GM13976 (cell line): Measurements from ENCODE around the gene ASTN2.

ENCODE experiments used
- DNase-seq: peaks from one replicate; pipeline ENCODE4 v3.0.0; 2012; ENCODE audit warnings: low spot score
- in situ Hi-C: fragments of 300-500 bp; cut with MboI; formaldehyde crosslinking; loops from one replicate; pipeline ENCODE4 v1.12.0; 2022; ENCODE audit warnings: low sequenced_read_pairs, mixed read lengths, inconsistent platforms; ENCODE audit not compliant: unreplicated experiment
- TF ChIP-seq, protein P1 (sequence below): IDR thresholded peaks from 2 replicates; pipeline ENCODE4 v1.5.1; 2012; ENCODE audit warnings: borderline replicate concordance, mild to moderate bottlenecking; ENCODE audit not compliant: insufficient read depth; ENCODE audit errors: extremely low read depth, missing control alignments, control extremely low read depth

Gene ASTN2

DNA sequence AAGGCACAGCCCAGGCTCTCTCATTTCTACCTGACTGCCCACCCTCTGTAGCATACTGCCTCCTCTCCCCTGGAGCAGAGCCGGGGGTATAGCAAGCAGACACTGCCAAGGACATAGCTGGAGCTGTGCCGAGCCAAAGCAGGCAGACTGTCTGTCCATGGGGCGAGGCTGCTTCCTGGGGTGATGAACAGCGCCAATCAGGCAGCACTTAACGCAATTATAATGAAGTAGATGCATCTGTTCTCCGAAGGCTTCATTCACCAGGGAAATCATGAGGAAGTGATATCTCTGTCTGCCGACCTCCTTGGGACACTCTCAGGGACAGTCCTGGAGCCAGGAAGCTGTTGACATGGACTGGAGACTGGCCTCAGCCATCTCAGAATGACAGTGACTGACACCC, 230.7 kb downstream of the ASTN2 start:
- TF ChIP-seq, protein P1, sequence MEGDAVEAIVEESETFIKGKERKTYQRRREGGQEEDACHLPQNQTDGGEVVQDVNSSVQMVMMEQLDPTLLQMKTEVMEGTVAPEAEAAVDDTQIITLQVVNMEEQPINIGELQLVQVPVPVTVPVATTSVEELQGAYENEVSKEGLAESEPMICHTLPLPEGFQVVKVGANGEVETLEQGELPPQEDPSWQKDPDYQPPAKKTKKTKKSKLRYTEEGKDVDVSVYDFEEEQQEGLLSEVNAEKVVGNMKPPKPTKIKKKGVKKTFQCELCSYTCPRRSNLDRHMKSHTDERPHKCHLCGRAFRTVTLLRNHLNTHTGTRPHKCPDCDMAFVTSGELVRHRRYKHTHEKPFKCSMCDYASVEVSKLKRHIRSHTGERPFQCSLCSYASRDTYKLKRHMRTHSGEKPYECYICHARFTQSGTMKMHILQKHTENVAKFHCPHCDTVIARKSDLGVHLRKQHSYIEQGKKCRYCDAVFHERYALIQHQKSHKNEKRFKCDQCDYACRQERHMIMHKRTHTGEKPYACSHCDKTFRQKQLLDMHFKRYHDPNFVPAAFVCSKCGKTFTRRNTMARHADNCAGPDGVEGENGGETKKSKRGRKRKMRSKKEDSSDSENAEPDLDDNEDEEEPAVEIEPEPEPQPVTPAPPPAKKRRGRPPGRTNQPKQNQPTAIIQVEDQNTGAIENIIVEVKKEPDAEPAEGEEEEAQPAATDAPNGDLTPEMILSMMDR, result no peak
- in situ Hi-C loops, result no loop called here
- no peak for DNase-seq

DNA sequence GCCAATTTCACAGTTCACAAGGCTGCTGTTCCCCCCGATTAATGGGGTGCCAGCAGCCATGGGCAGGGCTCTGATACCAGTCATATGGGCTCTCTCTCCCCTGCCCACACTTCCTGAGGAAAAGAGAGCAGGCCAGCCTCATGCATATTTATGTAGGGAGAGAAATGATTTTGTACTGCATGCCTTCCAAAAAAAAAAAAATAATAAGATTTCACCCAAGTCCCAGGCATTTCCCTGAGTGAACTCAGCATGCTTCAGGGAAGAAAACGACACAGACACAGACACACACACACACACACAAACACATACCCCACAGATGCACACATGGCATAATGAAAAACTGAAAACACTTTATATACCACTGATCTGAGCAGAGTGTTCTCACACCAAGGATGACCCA, 232.8 kb downstream of the ASTN2 start:
- DNase-seq, result no peak
- TF ChIP-seq, protein P1, result no peak
- in situ Hi-C loops, result no loop called here

DNA sequence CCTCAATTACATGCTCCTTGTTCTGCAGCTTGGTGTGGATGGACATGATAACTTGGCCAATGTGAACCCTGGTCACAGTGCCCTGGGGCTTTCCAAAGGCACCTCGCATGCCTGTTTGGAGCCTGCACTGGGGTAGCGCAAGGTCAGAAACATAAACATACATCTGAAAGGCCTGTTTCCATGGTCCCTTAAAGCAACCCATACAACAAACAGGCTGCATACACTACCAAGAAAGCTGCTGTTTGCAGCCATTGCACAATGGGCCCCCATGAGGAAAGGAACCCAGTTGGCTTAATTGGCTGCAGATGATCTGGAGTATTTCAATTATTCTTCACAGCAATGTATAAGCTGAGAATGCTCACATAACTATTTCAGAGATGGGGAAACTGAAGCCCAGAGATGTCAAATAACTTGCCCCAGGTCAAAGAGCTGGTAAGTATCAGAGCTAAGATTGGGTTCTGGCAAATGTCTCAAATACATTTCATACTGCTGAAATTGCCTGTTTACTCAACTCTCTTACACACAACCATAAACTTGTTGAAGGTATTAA, 233.9 kb downstream of the ASTN2 start:
- DNase-seq, result no peak
- TF ChIP-seq, protein P1, result no peak
- in situ Hi-C loops, result no loop called here

DNA sequence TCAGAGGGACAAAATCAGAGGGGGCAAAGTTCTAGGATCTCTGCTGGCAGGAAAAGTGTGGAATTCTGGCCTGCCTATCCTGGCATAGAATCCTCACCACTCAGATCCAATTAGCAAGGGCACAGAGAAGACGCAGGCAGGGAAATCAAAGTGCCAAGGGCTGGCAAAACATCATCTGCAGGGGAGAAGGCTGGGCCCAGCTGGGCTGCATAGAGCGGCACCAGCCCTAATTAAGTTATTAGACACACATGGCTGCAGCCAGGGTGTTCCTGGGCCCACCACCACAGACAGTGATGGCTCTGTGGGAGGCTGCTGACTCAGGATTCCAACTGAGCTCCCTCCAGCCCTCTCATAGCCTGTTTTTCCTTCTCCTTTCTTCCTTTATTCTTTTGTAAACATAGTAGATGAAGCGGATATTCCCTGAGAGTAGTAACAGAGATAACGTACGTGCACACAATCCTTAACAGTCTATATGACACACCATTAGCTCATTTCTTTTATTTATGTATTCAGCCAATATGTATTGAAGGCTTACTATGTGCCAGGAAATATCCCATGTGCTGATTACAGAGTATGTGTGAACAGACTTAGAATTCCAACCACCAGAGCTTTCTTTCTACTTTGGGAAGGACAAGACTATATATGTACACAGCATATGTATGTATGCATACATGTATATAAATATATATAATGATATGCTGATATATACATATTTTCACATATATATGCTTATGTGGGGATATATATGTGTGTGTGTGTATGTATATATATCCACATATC, 236.1 kb downstream of the ASTN2 start:
- TF ChIP-seq, protein P1, result no peak
- DNase-seq, result no peak
- in situ Hi-C loops, result no loop called here

DNA sequence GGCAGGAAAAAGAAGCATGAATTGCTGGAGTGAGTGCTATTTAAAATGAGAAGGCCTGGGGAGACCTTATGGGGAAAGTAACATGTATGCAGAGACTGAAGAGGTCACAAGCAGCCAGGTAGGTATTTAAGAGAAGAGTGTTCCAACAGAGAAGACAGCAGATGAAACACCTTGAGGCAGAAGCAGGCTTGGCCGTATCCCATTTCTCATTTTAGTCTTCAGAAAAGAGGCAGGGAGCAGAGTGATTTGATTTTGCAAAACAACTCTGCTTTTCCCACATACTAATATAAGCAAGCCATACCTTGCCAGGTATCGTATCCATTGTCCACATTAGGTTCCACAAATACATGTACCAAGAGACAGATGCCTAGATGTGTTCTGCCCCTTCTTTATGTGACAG, 244.3 kb downstream of the ASTN2 start:
- in situ Hi-C loops, result no loop called here
- DNase-seq, result no peak
- TF ChIP-seq, protein P1, result no peak

DNA sequence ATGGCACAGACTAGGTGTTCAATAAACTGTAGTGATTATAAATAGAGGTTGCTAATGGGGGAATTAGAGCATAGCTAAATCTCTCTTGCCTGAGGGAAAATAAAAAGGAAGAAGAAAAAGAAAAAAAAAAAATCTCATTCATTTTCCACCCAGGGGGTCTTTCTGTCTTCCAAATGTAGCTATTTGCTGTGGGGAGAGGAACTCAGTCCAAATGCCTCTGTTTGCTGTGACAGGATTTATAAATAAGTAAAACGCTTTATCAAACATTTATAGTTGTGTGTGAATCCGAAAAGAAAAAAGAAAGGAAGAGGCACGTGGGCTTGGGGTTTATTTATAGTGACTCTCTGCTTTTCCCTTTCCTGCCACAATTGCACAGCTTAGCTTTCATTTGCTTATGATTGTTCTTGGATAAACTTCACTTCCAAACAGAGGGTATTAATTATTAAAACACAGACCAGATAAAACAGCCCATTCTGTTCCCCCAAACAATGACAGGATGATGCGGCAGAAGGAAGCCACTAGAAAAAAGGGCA, 245.7 kb downstream of the ASTN2 start:
- TF ChIP-seq, protein P1, result no peak
- in situ Hi-C loops, result no loop called here
- DNase-seq, result no peak
